GM06990 (cell line): ENCODE results near the gene BCAR1.

Experiments
- DNase-seq: peaks from one replicate; pipeline ENCODE4 v3.0.0-alpha.2; 2011; ENCODE audit not compliant: insufficient read length; ENCODE audit errors: extremely low read depth
- H3K27me3 ChIP-seq: replicated peaks from 2 replicates; pipeline ENCODE4 v1.6.0; 2011; ENCODE audit warnings: low read length; ENCODE audit not compliant: control insufficient read depth, insufficient read depth
- H3K36me3 ChIP-seq: 2 replicates; pipeline ENCODE4 v1.5.1; 2011; ENCODE audit warnings: low read length; ENCODE audit not compliant: control insufficient read depth, insufficient read depth
- H3K4me3 ChIP-seq: replicated peaks from 2 replicates; pipeline ENCODE4 v1.5.1; 2011; ENCODE audit warnings: low read depth, mild to moderate bottlenecking, control low read depth, low read length
- TF ChIP-seq, protein P1 (sequence below): IDR thresholded peaks from 2 replicates; pipeline ENCODE4 v1.5.1; 2011; ENCODE audit warnings: low read length, control low read depth, mild to moderate bottlenecking, inconsistent platforms; ENCODE audit not compliant: insufficient read depth, poor library complexity, severe bottlenecking

Gene BCAR1

DNA sequence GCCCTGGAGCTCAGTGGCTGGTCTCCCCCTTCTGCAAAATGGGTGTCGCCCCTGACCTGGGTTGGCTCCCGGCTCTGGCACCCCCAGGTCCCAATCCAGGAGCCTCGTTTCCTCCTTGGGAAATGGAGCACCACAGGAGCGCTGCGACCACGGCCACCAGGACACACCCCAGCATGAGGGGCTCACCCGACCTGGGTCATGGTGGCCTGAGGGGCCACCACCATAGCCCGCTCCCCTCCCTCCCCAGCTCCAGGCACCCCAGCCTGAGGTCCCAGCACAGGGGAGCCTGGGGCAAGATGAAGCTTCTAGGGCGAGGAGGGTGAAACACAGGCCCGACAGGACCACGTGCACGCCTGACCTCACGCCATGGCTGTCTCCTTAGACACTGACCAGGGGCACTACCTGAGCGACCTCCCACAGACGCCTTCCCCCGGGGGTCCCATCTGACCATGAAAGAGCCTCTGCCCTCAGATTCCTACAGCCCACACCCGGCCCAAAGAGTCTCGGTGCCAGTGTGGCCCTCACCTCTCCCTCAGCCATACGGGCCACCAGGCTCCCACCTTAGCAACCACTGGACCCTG is 11.8 kb downstream of the BCAR1 start:
- peaks cover 4% of the 10 kb centered on the region for H3K36me3 ChIP-seq
- TF ChIP-seq, protein P1, sequence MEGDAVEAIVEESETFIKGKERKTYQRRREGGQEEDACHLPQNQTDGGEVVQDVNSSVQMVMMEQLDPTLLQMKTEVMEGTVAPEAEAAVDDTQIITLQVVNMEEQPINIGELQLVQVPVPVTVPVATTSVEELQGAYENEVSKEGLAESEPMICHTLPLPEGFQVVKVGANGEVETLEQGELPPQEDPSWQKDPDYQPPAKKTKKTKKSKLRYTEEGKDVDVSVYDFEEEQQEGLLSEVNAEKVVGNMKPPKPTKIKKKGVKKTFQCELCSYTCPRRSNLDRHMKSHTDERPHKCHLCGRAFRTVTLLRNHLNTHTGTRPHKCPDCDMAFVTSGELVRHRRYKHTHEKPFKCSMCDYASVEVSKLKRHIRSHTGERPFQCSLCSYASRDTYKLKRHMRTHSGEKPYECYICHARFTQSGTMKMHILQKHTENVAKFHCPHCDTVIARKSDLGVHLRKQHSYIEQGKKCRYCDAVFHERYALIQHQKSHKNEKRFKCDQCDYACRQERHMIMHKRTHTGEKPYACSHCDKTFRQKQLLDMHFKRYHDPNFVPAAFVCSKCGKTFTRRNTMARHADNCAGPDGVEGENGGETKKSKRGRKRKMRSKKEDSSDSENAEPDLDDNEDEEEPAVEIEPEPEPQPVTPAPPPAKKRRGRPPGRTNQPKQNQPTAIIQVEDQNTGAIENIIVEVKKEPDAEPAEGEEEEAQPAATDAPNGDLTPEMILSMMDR = no peak

DNA sequence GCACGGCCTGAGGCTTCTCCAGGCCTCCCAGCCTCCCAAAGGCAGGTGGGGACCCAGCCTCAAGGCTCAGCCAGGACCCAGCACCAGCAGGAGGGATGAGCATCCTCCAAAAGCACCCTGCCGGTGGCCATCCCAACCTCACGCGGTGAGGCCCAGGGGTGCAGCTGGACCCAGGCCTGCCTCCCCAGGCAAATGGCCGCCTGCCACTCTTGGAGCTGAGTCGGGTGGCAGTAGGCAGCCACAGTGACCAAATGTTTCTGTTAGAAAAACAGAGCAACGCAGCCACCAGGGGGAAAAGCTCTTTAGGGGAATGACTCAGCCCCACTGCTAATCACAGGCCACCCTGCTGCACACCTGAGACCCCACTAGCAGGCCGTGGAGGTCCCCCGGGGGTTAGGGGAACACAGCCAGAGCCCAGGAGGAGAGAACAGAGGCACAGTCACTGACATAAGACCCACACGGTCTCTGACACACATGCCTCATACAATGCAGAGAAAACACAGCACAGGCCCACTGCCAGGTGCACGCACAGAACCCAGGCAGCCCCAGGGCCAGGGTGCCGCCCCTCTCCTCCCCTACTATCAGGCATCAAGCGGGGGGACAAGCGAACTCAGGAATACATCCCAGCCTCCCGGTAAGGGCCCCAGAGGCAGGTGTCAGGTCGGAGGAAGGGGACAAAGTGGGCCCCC is 12.4 kb downstream of the BCAR1 start:
- TF ChIP-seq, protein P1 = no peak
- no peak for DNase-seq
- Histone ChIP-seq H3K27me3 (no peaks in the 10 kb centered on the region), H3K36me3 (peaks cover 5% of the 10 kb centered on the region), H3K4me3 (no peak overlapping the region)

More for the DNA sequence above, 11.8 kb downstream of the BCAR1 start:
- no peaks in the 10 kb centered on the region for H3K27me3 ChIP-seq
- H3K4me3 ChIP-seq = no peak overlapping the region
- no peak for DNase-seq

- TF ChIP-seq, protein P1 = no peak
- no peak for DNase-seq
- Histone ChIP-seq H3K27me3 (no peaks in the 10 kb centered on the region), H3K4me3 (no peak overlapping the region), H3K36me3 (peaks cover 5% of the 10 kb centered on the region)
Measured at GRCh38 chr16:75238132-75238852, 13.1 kb downstream of the BCAR1 start.

GRCh38 chr16:75237398-75238131 is 13.9 kb downstream of the BCAR1 start:
- H3K36me3 ChIP-seq = peaks cover 5% of the 10 kb centered on the region
- TF ChIP-seq, protein P1 = no peak

DNA sequence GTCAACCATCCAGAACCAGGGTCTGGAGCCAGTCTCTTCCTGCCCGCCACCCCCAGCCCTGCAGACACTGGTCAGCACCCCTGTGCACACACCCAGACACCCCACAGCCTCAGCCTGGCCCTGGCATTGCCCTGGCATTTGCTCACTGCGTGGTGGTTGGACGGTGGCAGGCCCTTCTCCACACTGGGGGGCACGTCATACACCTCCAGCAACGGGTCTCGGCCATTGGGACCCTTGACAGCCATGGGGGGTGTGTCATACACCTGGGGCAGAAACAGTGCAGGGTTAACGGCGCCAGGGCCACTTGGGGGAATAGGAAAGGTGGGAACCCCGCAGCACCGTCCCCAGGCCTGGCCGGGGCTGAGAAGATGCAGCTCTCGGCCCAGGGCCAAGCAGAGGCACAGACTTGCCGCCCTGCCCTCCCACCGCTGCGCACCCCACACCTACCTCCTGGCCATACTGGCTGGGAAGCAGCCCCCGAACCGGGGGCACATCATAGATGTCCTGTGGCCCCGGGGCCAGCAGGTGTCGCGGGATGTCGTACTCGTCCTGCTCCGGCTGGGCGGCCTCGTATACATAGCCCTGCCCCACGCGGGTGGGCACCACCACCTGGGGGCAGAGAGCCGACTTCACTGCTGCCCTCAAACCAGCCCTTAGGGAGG is 14.6 kb downstream of the BCAR1 start:
- DNase-seq = no peak
- H3K27me3 ChIP-seq = no peaks in the 10 kb centered on the region
- peaks cover 2% of the 10 kb centered on the region for H3K36me3 ChIP-seq
- TF ChIP-seq, protein P1 = no peak
- no peak overlapping the region for H3K4me3 ChIP-seq

More at GRCh38 chr16:75237398-75238131, 13.9 kb downstream of the BCAR1 start:
- Histone ChIP-seq H3K4me3 (no peak overlapping the region), H3K27me3 (no peaks in the 10 kb centered on the region)
- DNase-seq = no peak
